ENCODE data around the gene ZNF366. TPM values are rescaled to one million over a fixed set of nuclear protein-coding genes. Genes with fewer than 3 reads are reported as not detected.

ZNF366 gene
- total RNA-seq, 1 donor, result not detected

DNA sequence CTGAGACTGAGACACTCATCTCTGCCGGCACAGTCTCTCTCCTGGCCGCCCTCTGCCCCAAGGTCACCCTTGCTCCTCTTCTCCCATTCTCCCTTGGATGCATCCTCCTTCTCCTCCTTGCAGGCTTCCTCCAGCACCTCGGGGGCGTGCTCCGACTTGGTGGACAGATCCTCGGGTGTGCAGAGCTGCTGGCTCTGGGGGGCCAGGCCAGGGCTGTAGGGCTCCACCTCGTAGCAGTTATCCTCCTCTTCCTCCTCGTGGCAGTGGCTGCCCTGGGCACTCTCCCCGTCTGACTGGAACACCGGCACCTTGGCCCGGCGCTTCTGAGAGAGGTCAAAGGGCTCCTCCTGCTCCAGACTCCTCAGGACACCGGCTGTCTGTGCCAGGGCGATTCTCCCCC lies 63.3 kb downstream of the ZNF366 start:
- no peak for DNase-seq (ENCODE audit: low read depth)
- no peak overlapping the region for H3K4me3 ChIP-seq (ENCODE audit: low read depth, low read length)
- TF ChIP-seq CTCF (IDR thresholded peaks at IDR 0.05; ENCODE audit: insufficient read depth, low read length), result no peak

DNA sequence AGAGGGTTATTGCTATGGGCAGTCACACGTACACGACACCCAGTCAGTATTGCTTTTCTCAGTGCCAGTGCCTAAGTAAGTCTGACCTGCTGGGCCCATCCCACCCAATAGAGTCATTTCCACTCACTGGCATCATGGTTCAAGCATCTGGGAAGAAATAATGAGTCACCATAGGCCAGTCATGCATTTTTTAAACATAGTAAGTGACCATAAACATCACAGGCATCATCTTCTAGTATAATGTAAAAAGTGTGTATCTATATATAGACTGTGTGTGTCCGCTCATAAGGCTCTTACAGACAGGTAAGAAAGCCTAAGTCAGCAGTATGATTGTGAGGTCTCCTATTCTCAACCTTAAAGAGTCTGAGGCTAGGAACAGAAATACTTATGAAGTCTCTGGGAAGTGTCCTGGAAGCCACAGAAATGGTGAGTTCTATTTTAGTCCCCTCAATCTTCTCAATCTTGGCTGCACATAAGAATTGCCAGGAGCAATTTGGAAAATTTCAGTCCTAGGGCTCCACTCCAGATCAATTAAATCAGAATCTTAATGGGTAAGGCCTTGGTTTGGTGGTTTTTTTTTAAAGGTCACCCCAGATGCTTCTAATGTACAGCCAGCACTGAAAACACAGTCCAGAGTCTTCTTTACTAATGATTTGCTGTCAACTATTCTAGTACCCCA lies 65.2 kb downstream of the ZNF366 start:
- no peak overlapping the region for H3K4me3 ChIP-seq (ENCODE audit: low read depth, low read length)
- peak; percentile 90 for DNase-seq (ENCODE audit: low read depth)
- TF ChIP-seq CTCF (IDR thresholded peaks at IDR 0.05; ENCODE audit: insufficient read depth, low read length), result no peak

GRCh38 chr5:72441094-72441723 lies 66.0 kb downstream of the ZNF366 start:
- no peak for TF ChIP-seq CTCF (IDR thresholded peaks at IDR 0.05; ENCODE audit: insufficient read depth, low read length)
- H3K4me3 ChIP-seq (ENCODE audit: low read depth, low read length), result no peak overlapping the region
- peak; percentile 36 for DNase-seq (ENCODE audit: low read depth)

GRCh38 chr5:72440207-72440638 lies 67.0 kb downstream of the ZNF366 start:
- TF ChIP-seq CTCF (IDR thresholded peaks at IDR 0.05; ENCODE audit: insufficient read depth, low read length), result no peak
- no peak for DNase-seq (ENCODE audit: low read depth)
- H3K4me3 ChIP-seq (ENCODE audit: low read depth, low read length), result no peak overlapping the region

DNA sequence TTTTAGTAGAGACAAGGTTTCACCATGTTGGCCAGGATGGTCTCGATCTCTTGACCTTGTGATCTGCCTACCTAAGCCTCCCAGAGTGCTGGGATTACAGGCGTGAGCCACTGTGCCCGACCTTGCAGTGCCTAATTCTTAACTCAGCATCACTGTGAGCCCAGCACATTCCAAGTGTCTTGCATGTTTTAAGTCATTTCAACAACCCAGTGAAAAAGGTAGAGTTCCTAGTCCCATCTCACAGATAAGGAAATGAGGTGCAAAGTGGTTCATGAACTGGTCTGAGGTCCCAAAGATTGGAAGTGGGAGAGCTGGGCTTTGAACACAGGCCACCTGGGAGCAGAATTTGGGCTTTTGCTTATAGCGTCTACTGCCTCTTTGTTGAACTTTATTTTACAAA lies 68.0 kb downstream of the ZNF366 start:
- H3K4me3 ChIP-seq (ENCODE audit: low read depth, low read length), result no peak overlapping the region
- TF ChIP-seq CTCF (IDR thresholded peaks at IDR 0.05; ENCODE audit: insufficient read depth, low read length), result no peak

DNA sequence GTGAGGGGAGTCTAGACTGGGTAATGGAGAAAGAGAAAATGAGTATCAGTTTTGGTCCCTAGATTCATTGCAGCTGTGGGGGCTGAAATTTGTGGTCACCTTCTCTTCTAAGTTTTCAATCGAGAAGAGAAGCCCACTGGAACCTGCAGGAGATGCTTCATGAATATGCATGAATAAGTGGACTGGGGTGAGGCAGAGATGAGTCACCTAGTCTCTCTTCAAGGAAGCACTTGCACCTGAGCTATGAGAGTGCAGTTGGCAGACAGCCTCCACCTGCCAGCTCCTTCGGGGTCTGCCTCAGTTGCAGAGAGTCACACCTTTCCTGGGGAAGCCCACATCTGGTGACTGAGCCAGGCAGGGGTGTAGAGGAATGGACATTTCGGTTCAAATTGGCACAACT lies 69.1 kb downstream of the ZNF366 start:
- TF ChIP-seq CTCF (IDR thresholded peaks at IDR 0.05; ENCODE audit: insufficient read depth, low read length), result no peak
- no peak overlapping the region for H3K4me3 ChIP-seq (ENCODE audit: low read depth, low read length)
- DNase-seq (ENCODE audit: low read depth), result no peak

More for the DNA sequence above, 68.0 kb downstream of the ZNF366 start:
- DNase-seq (ENCODE audit: low read depth), result no peak

Measured in fibroblast of the aortic adventitia (primary cell).